Lower lobe of right lung (tissue), 2 donors: ENCODE results near the gene COMT. TPM values are rescaled to one million over a fixed set of nuclear protein-coding genes. Genes with fewer than 3 reads are reported as not detected.

ENCODE experiments used
- ATAC-seq, 2 donors: fragments of 200-7000 bp; cut with Tn5 transposase; one replicate each; pipeline ENCODE4 v1.9.1; 2020 to 2022; ENCODE audit warnings: mild to moderate bottlenecking in 2 of 2, moderate library complexity in 2 of 2
- DNase-seq: peaks from one replicate; pipeline ENCODE4 v3.0.0-alpha.2; 2020
- H3K27ac ChIP-seq: fragments of 200-600 bp; one replicate; pipeline ENCODE4 v1.8.0; 2022
- H3K27me3 ChIP-seq: fragments of 200-600 bp; one replicate; pipeline ENCODE4 v1.8.0; 2022; ENCODE audit warnings: low read depth
- H3K36me3 ChIP-seq: fragments of 200-600 bp; one replicate; pipeline ENCODE4 v1.8.0; 2022; ENCODE audit warnings: mild to moderate bottlenecking
- H3K4me1 ChIP-seq: fragments of 200-600 bp; one replicate; pipeline ENCODE4 v1.8.0; 2022
- H3K4me3 ChIP-seq: fragments of 200-600 bp; one replicate; pipeline ENCODE4 v1.8.0; 2022; ENCODE audit warnings: mild to moderate bottlenecking
- H3K9me3 ChIP-seq: fragments of 200-600 bp; one replicate; pipeline ENCODE4 v1.8.0; 2022
- intact Hi-C: fragments of 100-400 bp; cut with DNase I; formaldehyde crosslinking; loops from one replicate; pipeline ENCODE4 v1.11.0; 2022
- total RNA-seq: library from RNA; stranded (reverse); fragmentation: NEBNext Ultra II Directional; extraction: Animal tissue kit (Norgen Biotek cat#: 25700); gene quantifications from one replicate; pipeline ENCODE4 v1.2.1, GENCODE V29; 2021
- TF ChIP-seq, protein P1 (sequence below): fragments of 200-600 bp; IDR thresholded peaks from one replicate; pipeline ENCODE4 v1.8.0; 2022; ENCODE audit warnings: antibody characterized with exemption, mild to moderate bottlenecking
- donor health status: DM: no; HTN: yes; CAD: no; lungs with severe emphysema.

COMT gene
- total RNA-seq, 1 donor from 2014 or later: 235 TPM

DNA sequence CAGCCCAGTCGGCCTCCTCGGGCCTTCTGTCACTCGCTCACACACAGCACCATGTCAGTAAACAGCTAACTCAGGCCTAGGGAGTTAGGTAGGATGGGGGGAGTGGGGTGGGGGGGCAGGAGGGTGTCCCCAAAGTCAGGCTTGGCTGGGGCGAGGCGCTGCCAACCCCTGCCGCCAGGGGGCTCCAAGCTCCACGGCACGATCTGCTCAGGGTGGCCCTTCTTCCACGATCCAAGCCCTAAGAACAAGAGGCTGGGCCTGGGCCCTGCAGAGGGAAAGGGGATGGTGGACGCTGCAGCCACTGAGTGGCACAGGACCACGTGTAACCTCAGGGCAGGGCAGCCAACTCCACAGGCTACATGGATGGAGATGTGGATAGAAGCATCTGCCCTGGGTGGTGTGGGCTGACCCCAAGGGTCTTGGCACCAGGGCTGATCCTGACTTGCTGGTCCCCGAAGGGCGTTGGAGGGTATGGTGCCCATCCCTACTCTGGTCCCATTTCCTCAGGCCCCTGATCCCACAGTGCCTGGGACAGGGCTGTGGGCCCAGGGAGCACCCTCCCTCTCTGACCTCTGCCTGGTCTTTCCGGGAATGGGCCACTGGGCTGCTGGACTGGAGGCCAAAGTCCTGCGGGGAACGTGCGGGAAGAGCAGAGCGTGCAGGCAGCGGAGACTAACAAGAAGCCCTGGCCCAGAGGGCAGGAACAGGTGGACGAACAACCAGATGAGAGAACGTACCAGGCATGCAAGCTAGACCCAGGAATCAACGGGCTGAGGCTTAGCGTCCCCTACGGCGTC, 29.1 kb downstream of the COMT start:
- TF ChIP-seq, protein P1, sequence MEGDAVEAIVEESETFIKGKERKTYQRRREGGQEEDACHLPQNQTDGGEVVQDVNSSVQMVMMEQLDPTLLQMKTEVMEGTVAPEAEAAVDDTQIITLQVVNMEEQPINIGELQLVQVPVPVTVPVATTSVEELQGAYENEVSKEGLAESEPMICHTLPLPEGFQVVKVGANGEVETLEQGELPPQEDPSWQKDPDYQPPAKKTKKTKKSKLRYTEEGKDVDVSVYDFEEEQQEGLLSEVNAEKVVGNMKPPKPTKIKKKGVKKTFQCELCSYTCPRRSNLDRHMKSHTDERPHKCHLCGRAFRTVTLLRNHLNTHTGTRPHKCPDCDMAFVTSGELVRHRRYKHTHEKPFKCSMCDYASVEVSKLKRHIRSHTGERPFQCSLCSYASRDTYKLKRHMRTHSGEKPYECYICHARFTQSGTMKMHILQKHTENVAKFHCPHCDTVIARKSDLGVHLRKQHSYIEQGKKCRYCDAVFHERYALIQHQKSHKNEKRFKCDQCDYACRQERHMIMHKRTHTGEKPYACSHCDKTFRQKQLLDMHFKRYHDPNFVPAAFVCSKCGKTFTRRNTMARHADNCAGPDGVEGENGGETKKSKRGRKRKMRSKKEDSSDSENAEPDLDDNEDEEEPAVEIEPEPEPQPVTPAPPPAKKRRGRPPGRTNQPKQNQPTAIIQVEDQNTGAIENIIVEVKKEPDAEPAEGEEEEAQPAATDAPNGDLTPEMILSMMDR: peak; percentile 96
- DNase-seq (peak; percentile 81), ATAC-seq (peak; percentile 82)
- Histone ChIP-seq H3K4me3 (no peak overlapping the region), H3K27ac (no peak overlapping the region), H3K27me3 (no peaks in the 10 kb centered on the region), H3K4me1 (peaks cover 13% of the 10 kb centered on the region), H3K9me3 (no peaks in the 10 kb centered on the region), H3K36me3 (peaks cover 66% of the 10 kb centered on the region)
- intact Hi-C loops: no loop called here

DNA sequence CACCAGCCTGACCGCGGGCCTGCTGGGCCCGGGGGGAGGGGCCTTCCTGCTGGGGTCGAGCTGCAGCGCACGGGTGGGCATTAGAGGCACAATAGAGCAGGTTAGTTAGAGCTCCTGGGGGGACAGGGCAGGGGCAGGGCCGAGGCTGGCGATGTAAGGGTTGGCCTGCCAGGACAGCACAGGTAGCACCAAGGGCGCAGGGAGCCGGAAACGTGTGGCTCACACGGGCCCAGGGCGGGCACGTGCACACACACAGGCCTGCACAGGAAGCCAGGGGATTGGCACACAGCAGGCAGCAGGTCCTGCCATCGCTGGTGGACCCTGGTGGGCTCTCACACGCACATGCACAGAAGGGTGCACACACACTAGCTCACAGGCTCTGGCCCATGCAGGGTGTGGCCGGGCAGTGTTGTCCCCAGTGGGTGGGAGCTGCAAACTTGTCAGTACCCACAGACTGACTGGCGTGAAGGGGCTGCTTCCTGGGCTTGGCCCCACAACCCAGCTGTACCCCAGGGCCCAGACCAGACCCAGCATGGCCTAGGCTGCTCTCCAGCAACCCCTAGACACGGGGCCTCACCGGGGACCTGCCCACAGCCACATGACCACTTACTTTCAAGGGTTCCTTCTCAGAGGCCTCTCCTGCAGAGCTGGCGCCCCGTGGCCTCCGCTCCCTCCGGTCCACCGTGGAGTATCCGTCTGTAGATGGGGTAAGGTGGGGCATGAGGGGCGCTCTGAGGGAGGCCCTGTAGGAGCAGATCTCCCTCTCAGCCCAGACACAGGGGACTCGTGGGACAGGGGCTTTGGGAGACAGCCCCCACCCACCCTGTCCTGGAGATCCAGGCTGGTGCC, 29.9 kb downstream of the COMT start:
- Histone ChIP-seq H3K9me3 (no peaks in the 10 kb centered on the region), H3K27ac (no peak overlapping the region), H3K4me1 (peaks cover 13% of the 10 kb centered on the region), H3K36me3 (peaks cover 66% of the 10 kb centered on the region), H3K27me3 (no peaks in the 10 kb centered on the region), H3K4me3 (peak overlapping the region; percentile 17)
- DNase-seq (peak; percentile 69), ATAC-seq (peak; percentile 53 to 63)
- intact Hi-C loops: no loop called here
- TF ChIP-seq, protein P1: no peak

DNA sequence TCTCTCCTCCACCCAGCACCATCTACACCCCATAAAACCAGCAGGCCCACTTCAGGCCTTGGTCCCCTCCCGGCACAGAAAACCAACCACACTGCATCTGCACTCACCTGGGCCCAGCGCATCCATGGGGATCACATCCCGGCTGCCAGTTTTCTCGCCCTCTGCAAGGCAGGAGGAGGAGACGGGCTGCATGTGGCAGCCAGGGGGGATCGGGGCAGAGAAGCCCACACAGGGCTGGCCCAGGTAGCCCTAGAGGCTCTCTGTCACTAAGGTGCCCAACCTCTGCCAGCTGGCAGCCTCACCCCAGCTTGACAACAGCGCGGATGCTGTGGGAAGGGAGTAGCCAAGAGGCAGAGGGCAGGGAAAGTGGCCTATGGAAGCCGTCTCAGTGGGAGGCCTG, 30.7 kb downstream of the COMT start:
- H3K27me3 ChIP-seq: no peaks in the 10 kb centered on the region
- H3K27ac ChIP-seq: no peak overlapping the region
- H3K4me3 ChIP-seq: no peak overlapping the region
- peaks cover 13% of the 10 kb centered on the region for H3K4me1 ChIP-seq
- peaks cover 61% of the 10 kb centered on the region for H3K36me3 ChIP-seq
- TF ChIP-seq, protein P1: no peak
- intact Hi-C loops: no loop called here
- ATAC-seq: no peak
- no peak for DNase-seq
- H3K9me3 ChIP-seq: no peaks in the 10 kb centered on the region

DNA sequence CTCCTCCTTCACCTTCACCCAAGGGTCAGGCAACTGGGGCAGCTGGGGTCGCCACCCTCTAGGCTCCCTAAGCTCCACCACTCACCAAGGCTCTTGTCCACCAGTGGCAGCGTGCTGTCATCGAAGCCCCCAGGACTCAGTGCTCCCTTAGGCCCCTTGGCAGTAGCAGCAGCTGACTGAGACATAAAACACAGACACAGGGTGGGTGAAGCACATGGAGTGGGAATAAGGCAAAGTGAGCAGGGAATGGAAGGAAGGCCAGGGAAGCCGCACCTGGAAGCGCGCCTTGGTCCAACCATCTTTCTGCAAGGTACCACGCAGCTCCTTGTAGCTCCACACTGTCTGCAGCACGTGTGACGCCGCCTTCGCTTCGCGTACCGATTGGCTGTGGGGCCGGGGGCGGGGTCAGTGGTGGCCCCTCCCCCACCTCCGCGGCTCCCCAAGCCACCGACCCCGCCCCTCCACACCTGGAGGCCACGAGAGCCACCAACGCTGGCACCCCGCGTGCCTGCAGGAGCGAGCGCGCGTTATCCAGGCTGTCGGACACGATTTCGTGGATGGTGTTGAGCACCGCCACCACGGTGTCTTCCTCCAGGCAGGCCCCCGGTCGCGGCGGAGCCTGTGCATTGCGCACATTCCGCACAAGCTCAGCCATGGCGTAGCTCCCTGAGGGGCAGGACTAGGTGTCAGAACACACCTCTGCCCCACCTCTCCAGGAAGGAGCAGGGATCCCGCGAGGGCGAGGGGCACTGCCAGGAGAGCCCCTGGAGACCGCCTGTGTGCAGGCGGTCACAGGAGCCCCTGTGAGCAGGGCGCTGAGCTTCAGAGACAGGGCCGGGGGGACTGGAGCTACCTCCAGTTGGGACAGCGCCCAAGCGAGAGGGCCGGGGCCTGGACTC, 31.3 kb downstream of the COMT start:
- TF ChIP-seq, protein P1: no peak
- DNase-seq: no peak
- intact Hi-C loops: no loop called here
- Histone ChIP-seq H3K27me3 (no peaks in the 10 kb centered on the region), H3K9me3 (no peaks in the 10 kb centered on the region), H3K27ac (no peak overlapping the region), H3K4me1 (peaks cover 13% of the 10 kb centered on the region), H3K36me3 (peaks cover 55% of the 10 kb centered on the region), H3K4me3 (no peak overlapping the region)
- ATAC-seq: no peak
